Hepatocyte (in vitro differentiated cells): ENCODE results near the gene FBXL20. TPM values are rescaled to one million over a fixed set of nuclear protein-coding genes. Genes with fewer than 3 reads are reported as not detected.

Experiments used
- DNase-seq: peaks from one replicate; pipeline ENCODE4 v3.0.0-alpha.2; 2016; ENCODE audit warnings: low spot score
- H2AFZ ChIP-seq: fragments of 200-600 bp; sonication (generic); 2 replicates; pipeline ENCODE4 v1.6.0; 2016; ENCODE audit warnings: antibody characterized with exemption, mild to moderate bottlenecking
- H3K27ac ChIP-seq: fragments of 200-600 bp; sonication (generic); 2 replicates; pipeline ENCODE4 v1.5.1; 2016; ENCODE audit warnings: mild to moderate bottlenecking
- H3K27me3 ChIP-seq: fragments of 200-600 bp; sonication (generic); 2 replicates; pipeline ENCODE4 v1.6.1; 2016
- H3K36me3 ChIP-seq: fragments of 200-600 bp; sonication (generic); replicated peaks from 2 replicates; pipeline ENCODE4 v1.5.1; 2016; ENCODE audit warnings: low read depth; ENCODE audit not compliant: insufficient read depth
- H3K4me1 ChIP-seq: fragments of 200-600 bp; sonication (generic); 2 replicates; pipeline ENCODE4 v1.5.1; 2016; ENCODE audit warnings: mild to moderate bottlenecking, moderate library complexity; ENCODE audit not compliant: insufficient read depth
- H3K4me2 ChIP-seq: fragments of 200-600 bp; sonication (generic); 2 replicates; pipeline ENCODE4 v1.6.0; 2016
- H3K4me3 ChIP-seq: fragments of 200-600 bp; sonication (generic); 2 replicates; pipeline ENCODE4 v1.5.1; 2016; ENCODE audit warnings: mild to moderate bottlenecking
- H3K79me2 ChIP-seq: fragments of 200-600 bp; sonication (generic); 2 replicates; pipeline ENCODE4 v1.6.0; 2017; ENCODE audit warnings: mild to moderate bottlenecking
- H3K9me2 ChIP-seq: fragments of 200-600 bp; sonication (generic); replicated peaks from 2 replicates; pipeline ENCODE4 v1.6.0; 2017; ENCODE audit warnings: mild to moderate bottlenecking; ENCODE audit not compliant: insufficient read depth
- H3K9me3 ChIP-seq: fragments of 200-600 bp; sonication (generic); 2 replicates; pipeline ENCODE4 v1.5.1; 2016; ENCODE audit warnings: low read depth, mild to moderate bottlenecking
- H4K20me1 ChIP-seq: fragments of 200-600 bp; sonication (generic); 2 replicates; pipeline ENCODE4 v1.6.0; 2016; ENCODE audit warnings: mild to moderate bottlenecking; ENCODE audit not compliant: insufficient read depth, poor library complexity, severe bottlenecking
- EZH2 ChIP-seq: fragments of 200-600 bp; sonication (generic); IDR thresholded peaks from 2 replicates; pipeline ENCODE4 v1.6.1; 2016; ENCODE audit warnings: antibody characterized with exemption, mild to moderate bottlenecking, borderline replicate concordance
- EZH2phosphoT487 ChIP-seq: fragments of 200-600 bp; sonication (generic); IDR thresholded peaks from one replicate; pipeline ENCODE4 v1.6.1; 2018; ENCODE audit warnings: antibody characterized with exemption, mild to moderate bottlenecking, low read depth, moderate library complexity; ENCODE audit not compliant: unreplicated experiment, severe bottlenecking
- WGBS: methylation state at CpG from one replicate; pipeline ENCODE4 v1.1.6; 2016; ENCODE audit warnings: low lambda C conversion rate; ENCODE audit errors: missing lambda C conversion rate; 5-methylcytosine and 5-hydroxymethylcytosine counted together
- polyA plus RNA-seq: library from polyadenylated mRNA; unstranded; fragments of >200 nt; fragmentation: Nextera tagmentation; extraction: Ambion mirVana; gene quantifications from 2 replicates; pipeline ENCODE4 v1.2.1, GENCODE V29; 2016
- total RNA-seq: library from RNA; depleted of rRNA; stranded (reverse); fragments of >200 nt; gene quantifications from 2 replicates; pipeline ENCODE4 v1.2.3, GENCODE V29; 2014
- TF ChIP-seq, protein P1 (sequence below): fragments of 200-600 bp; sonication (generic); IDR thresholded peaks from 2 replicates; pipeline ENCODE4 v1.5.1; 2016; ENCODE audit warnings: antibody characterized with exemption, mild to moderate bottlenecking; ENCODE audit not compliant: poor library complexity

Gene FBXL20
- total and polyA plus RNA-seq, 2 experiments from 2014 or later: 8.0 to 11.6 TPM

DNA sequence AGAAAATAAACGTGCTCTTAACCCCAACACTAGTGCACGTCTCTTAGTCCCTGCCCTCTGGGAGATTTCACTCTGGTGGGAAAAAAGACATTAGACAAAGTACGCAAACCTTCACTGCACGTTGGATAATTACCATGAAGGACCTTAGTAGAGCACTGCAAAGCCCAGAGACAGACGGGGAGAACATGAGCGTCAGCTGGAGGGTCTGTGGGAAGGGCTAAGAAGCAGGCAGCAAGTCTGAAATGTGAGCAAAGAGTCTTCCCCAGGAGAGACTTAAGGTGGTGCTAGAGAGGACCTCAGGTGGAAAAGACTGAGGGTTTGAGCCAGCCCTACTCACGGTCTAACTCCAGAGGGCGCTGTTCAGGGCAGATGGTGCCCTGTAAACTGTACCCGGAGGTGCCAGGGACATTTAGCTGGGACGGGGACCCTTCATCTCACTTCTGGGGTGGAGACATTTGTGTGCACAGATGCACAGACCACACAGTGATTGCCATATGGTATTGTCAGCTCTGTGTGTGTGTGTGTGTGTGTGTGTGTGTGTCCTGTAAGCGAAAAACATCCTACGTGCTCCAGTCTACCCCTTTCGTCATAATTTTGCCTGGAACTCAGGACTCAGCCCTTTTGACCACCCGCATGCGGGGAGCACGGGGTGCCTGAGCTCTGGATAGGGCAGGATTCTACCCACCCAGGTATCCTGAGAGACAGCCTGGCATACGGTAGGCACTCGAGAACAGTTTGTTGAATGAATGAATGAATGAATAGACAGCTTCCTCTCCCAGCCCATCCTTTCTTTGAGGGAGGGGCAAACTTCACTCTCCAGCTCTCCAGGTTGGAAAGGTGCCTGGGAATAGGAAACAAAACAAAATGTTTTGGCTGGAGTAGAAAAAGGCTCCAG lies 165.6 kb downstream of the FBXL20 start:
- H3K27me3 ChIP-seq: peaks cover 7% of the 10 kb centered on the region

DNA sequence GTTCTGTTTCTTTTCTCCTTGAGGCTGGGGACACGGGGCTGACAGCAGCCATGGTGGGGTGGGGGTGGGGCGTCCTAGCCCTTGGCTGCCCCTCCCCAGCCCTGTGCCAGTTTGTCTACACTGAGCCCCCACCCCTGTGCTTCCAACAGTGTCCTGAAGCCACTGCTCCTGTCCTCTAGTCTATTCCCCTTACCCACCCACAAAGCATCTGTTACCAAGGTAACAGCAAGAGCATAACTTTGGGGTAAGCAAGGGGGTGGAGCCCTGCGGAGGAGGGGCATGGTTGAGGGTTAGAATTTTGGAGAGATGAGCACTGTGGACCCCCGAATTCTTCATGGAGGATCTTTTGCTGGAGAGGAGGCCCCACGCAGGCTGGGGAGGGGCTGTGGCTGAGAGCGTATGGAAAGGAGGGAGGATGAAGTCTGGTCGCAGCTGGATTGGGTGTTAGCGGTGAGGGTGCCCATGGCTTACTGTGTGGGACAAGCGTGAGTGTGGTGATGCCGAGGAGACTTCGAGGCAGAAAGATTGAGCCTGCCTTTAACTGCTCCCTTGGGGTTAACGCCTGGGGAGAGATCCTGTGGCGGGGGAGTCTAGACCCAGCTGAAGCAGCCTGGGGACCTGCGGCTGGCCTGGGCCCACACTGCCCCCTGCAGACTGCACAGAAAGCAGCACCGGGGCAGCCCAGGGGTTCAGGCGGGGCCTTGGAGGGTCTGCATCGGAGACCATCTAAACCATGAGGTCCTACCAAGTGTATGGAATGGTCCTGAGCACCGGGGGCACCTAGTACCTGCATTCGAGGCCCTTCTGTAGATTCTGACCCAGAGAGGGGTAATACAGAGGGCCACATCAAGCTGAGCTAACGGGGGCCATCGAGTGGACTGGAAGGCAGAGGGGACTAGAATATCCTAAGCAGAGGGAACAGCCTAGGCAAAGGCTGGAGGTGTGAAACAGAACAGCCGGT lies 169.6 kb downstream of the FBXL20 start:
- WGBS: 20% methylated on average over 20 of the region's 22 CpGs
- Histone ChIP-seq H3K4me2 (peak overlapping the region; percentile 61), H2AFZ (no peak overlapping the region), H3K27me3 (peaks cover 12% of the 10 kb centered on the region), H3K4me1 (peaks cover 6% of the 10 kb centered on the region), H4K20me1 (no peaks in the 10 kb centered on the region), H3K36me3 (no peaks in the 10 kb centered on the region), H3K79me2 (no peaks in the 10 kb centered on the region), H3K9me2 (no peaks in the 10 kb centered on the region), H3K4me3 (no peak overlapping the region), H3K9me3 (no peaks in the 10 kb centered on the region), H3K27ac (no peak overlapping the region)
- peak; percentile 63 for DNase-seq
- TF ChIP-seq EZH2phosphoT487 (no peak), EZH2 (no peak)
- TF ChIP-seq, protein P1, sequence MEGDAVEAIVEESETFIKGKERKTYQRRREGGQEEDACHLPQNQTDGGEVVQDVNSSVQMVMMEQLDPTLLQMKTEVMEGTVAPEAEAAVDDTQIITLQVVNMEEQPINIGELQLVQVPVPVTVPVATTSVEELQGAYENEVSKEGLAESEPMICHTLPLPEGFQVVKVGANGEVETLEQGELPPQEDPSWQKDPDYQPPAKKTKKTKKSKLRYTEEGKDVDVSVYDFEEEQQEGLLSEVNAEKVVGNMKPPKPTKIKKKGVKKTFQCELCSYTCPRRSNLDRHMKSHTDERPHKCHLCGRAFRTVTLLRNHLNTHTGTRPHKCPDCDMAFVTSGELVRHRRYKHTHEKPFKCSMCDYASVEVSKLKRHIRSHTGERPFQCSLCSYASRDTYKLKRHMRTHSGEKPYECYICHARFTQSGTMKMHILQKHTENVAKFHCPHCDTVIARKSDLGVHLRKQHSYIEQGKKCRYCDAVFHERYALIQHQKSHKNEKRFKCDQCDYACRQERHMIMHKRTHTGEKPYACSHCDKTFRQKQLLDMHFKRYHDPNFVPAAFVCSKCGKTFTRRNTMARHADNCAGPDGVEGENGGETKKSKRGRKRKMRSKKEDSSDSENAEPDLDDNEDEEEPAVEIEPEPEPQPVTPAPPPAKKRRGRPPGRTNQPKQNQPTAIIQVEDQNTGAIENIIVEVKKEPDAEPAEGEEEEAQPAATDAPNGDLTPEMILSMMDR: peak; percentile 60

More for the DNA sequence above, 165.6 kb downstream of the FBXL20 start:
- Histone ChIP-seq H4K20me1 (no peaks in the 10 kb centered on the region), H3K9me3 (no peaks in the 10 kb centered on the region), H2AFZ (no peak overlapping the region), H3K27ac (no peak overlapping the region), H3K4me1 (peaks cover 13% of the 10 kb centered on the region), H3K4me2 (no peak overlapping the region), H3K36me3 (no peaks in the 10 kb centered on the region), H3K79me2 (no peaks in the 10 kb centered on the region), H3K9me2 (no peaks in the 10 kb centered on the region), H3K4me3 (no peak overlapping the region)
- TF ChIP-seq EZH2phosphoT487 (no peak), EZH2 (no peak)
- TF ChIP-seq, protein P1: peak; percentile 69
- WGBS: 44% methylated on average over 18 of the region's 18 CpGs
- peak; percentile 61 for DNase-seq

DNA sequence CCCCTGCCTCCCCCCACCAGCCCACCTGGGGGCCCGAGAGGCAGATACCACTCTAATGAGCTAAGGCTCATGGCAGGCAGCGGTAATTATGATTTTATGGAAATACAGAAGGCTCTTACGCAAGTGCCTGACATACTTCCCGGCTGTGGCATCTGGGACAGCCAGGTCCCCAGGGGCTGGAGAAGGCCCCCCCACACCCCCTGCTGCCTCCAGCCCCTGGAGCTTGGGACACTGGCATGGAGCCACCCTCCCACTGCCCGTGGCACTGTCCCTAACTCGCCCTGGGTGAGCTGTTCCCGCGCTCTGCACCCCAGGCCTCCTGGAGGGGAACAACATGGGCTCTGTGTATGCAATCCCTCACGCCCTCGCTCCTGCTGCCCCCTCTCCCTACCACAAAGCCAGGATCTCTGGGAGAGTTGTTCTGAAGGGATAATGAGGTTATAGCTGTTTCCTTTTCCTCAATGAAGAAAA lies 170.3 kb downstream of the FBXL20 start:
- Histone ChIP-seq H3K9me3 (no peaks in the 10 kb centered on the region), H3K27me3 (peaks cover 19% of the 10 kb centered on the region), H4K20me1 (no peaks in the 10 kb centered on the region), H2AFZ (no peak overlapping the region), H3K36me3 (no peaks in the 10 kb centered on the region), H3K9me2 (no peaks in the 10 kb centered on the region), H3K27ac (no peak overlapping the region), H3K4me1 (no peaks in the 10 kb centered on the region), H3K4me3 (no peak overlapping the region), H3K79me2 (no peaks in the 10 kb centered on the region), H3K4me2 (no peak overlapping the region)
- TF ChIP-seq, protein P1: no peak
- TF ChIP-seq EZH2 (no peak), EZH2phosphoT487 (no peak)
- DNase-seq: peak; percentile 3
- 59% methylated on average over 9 of the region's 10 CpGs for WGBS
